HG03175 (cell line): ENCODE data around the gene KPNA2.
"Not testable (repeated sequence)": the region's sequence is repeated elsewhere in the genome, so short reads cannot be mapped to it uniquely, and the experiment has no call there.

Experiments
- ATAC-seq: cut with Tn5 transposase; IDR thresholded peaks from one replicate; pipeline ENCODE4 v1.9.1; 2021; ENCODE audit warnings: mild to moderate bottlenecking, moderate library complexity; ENCODE audit not compliant: unreplicated experiment

Gene KPNA2

GRCh38 chr17:68019675-68020408 lies 15.7 kb upstream of the KPNA2 start:
- peak; percentile 92 for ATAC-seq

- no peak for ATAC-seq
Observed at GRCh38 chr17:68020409-68020756, 15.2 kb upstream of the KPNA2 start.

GRCh38 chr17:68020791-68021190 lies 14.7 kb upstream of the KPNA2 start:
- not testable (repeated sequence) for ATAC-seq

GRCh38 chr17:68021963-68022362 lies 13.6 kb upstream of the KPNA2 start:
- no peak for ATAC-seq

GRCh38 chr17:68022547-68022946 lies 13.0 kb upstream of the KPNA2 start:
- not testable (repeated sequence) for ATAC-seq

- no peak for ATAC-seq
Observed at GRCh38 chr17:68029512-68030215, 5.9 kb upstream of the KPNA2 start.

GRCh38 chr17:68033636-68034451 lies 1.7 kb upstream of the KPNA2 start:
- ATAC-seq: no peak

- no peak for ATAC-seq
Observed at GRCh38 chr17:68034452-68034776, 1.1 kb upstream of the KPNA2 start.

- ATAC-seq: peak; percentile 90
Observed at GRCh38 chr17:68035131-68035522, 408 bp upstream of the KPNA2 start.

- ATAC-seq: no peak
Observed at GRCh38 chr17:68036304-68037147, 991 bp downstream of the KPNA2 start.

- no peak for ATAC-seq
Observed at GRCh38 chr17:68047153-68047846, 11.8 kb downstream of the KPNA2 start.

GRCh38 chr17:68047890-68048542 lies 12.5 kb downstream of the KPNA2 start:
- not testable (repeated sequence) for ATAC-seq

GRCh38 chr17:68048996-68049395 lies 13.5 kb downstream of the KPNA2 start:
- no peak for ATAC-seq

GRCh38 chr17:68049812-68050437 lies 14.4 kb downstream of the KPNA2 start:
- not testable (repeated sequence) for ATAC-seq

GRCh38 chr17:68051321-68052312 lies 16.1 kb downstream of the KPNA2 start:
- ATAC-seq: not testable (repeated sequence)

GRCh38 chr17:68052810-68053209 lies 17.3 kb downstream of the KPNA2 start:
- no peak for ATAC-seq

GRCh38 chr17:68053231-68054013 lies 17.9 kb downstream of the KPNA2 start:
- no peak for ATAC-seq
